ENCODE results near the gene GPER1. TPM values are rescaled to one million over a fixed set of nuclear protein-coding genes. Genes with fewer than 3 reads are reported as not detected.
"Not testable (repeated sequence)": the region's sequence is repeated elsewhere in the genome, so short reads cannot be mapped to it uniquely, and the experiment has no call there.

Gene GPER1
- total RNA-seq (2014; rRNA removed) = 0.32 and 0.63 TPM in 2 replicates
- 1.1 TPM for polyA plus RNA-seq (2012)

GRCh38 chr7:1087952-1088920, at the start of gene GPER1:
GPER1 (plus strand) TSS chr7:1088113; CDS start chr7:1091729, 3,616 bp downstream.
- no peak for DNase-seq (ENCODE audit: low read depth)

- not testable (repeated sequence) for DNase-seq (ENCODE audit: low read depth)
These were observed 47.7 kb upstream of the GPER1 start for GRCh38 chr7:1040233-1040632.

GRCh38 chr7:1040790-1041189, 47.1 kb upstream of the GPER1 start:
- peak; percentile 93 for DNase-seq (ENCODE audit: low read depth)

- no peak for DNase-seq (ENCODE audit: low read depth)
These were observed 46.1 kb upstream of the GPER1 start for GRCh38 chr7:1041551-1042491.

- no peak for DNase-seq (ENCODE audit: low read depth)
These were observed 45.5 kb upstream of the GPER1 start for GRCh38 chr7:1042492-1042833.

GRCh38 chr7:1043552-1044188, 44.2 kb upstream of the GPER1 start:
- no peak for DNase-seq (ENCODE audit: low read depth)

GRCh38 chr7:1044189-1045068, 43.5 kb upstream of the GPER1 start, which contains the start of gene GPR146:
GPR146 (plus strand) TSS chr7:1044546; CDS start chr7:1057516, 12,970 bp downstream.
- DNase-seq (ENCODE audit: low read depth) = peak; percentile 96

GRCh38 chr7:1045069-1046063, 42.5 kb upstream of the GPER1 start:
- no peak for DNase-seq (ENCODE audit: low read depth)

- no peak for DNase-seq (ENCODE audit: low read depth)
These were observed 40.9 kb upstream of the GPER1 start for GRCh38 chr7:1046722-1047679.

GRCh38 chr7:1049006-1049741, 38.7 kb upstream of the GPER1 start:
- DNase-seq (ENCODE audit: low read depth) = no peak

GRCh38 chr7:1049801-1050200, 38.1 kb upstream of the GPER1 start:
- DNase-seq (ENCODE audit: low read depth) = no peak

- DNase-seq (ENCODE audit: low read depth) = no peak
These were observed 37.5 kb upstream of the GPER1 start for GRCh38 chr7:1050254-1050906.

- no peak for DNase-seq (ENCODE audit: low read depth)
These were observed 36.8 kb upstream of the GPER1 start for GRCh38 chr7:1050956-1051690.

GRCh38 chr7:1052031-1052818, 35.7 kb upstream of the GPER1 start:
- no peak for DNase-seq (ENCODE audit: low read depth)

GRCh38 chr7:1053002-1053411, 34.9 kb upstream of the GPER1 start:
- DNase-seq (ENCODE audit: low read depth) = no peak
